Smooth muscle cell (in vitro differentiated cells): ENCODE results near the gene RB1. TPM values are rescaled to one million over a fixed set of nuclear protein-coding genes. Genes with fewer than 3 reads are reported as not detected.

Source experiments
- DNase-seq: peaks from one replicate; lab custom pipeline; 2025; ENCODE audit not compliant: unreplicated experiment; lab: John Stamatoyannopoulos, UW
- H2AFZ ChIP-seq: fragments of 200-600 bp; sonication (generic); 2 replicates; pipeline ENCODE4 v1.6.0; 2016; ENCODE audit warnings: antibody characterized with exemption, low read depth, mild to moderate bottlenecking
- H3F3A ChIP-seq: fragments of 200-600 bp; sonication (generic); 2 replicates; pipeline ENCODE4 v1.6.0; 2017; ENCODE audit warnings: antibody characterized with exemption, low read depth
- H3K27ac ChIP-seq: fragments of 200-600 bp; sonication (generic); 2 replicates; pipeline ENCODE4 v1.5.1; 2016; ENCODE audit warnings: low read depth, mild to moderate bottlenecking
- H3K27me3 ChIP-seq: fragments of 200-600 bp; sonication (generic); 2 replicates; pipeline ENCODE4 v1.6.1; 2016; ENCODE audit warnings: low read depth, mild to moderate bottlenecking
- H3K36me3 ChIP-seq: fragments of 200-600 bp; sonication (generic); 2 replicates; pipeline ENCODE4 v1.5.1; 2016; ENCODE audit warnings: low read depth
- H3K4me1 ChIP-seq: fragments of 200-600 bp; sonication (generic); 2 replicates; pipeline ENCODE4 v1.5.1; 2016; ENCODE audit warnings: low read depth
- H3K4me2 ChIP-seq: fragments of 200-600 bp; sonication (generic); 2 replicates; pipeline ENCODE4 v1.6.0; 2016; ENCODE audit warnings: mild to moderate bottlenecking
- H3K4me3 ChIP-seq: fragments of 200-600 bp; sonication (generic); 2 replicates; pipeline ENCODE4 v1.5.1; 2016; ENCODE audit warnings: mild to moderate bottlenecking
- H3K79me2 ChIP-seq: fragments of 200-600 bp; sonication (generic); 2 replicates; pipeline ENCODE4 v1.6.0; 2016; ENCODE audit warnings: low read depth, mild to moderate bottlenecking
- H3K9ac ChIP-seq: fragments of 200-600 bp; sonication (generic); 2 replicates; pipeline ENCODE4 v1.6.0; 2016; ENCODE audit warnings: low read depth
- H3K9me3 ChIP-seq: fragments of 200-600 bp; sonication (generic); replicated peaks from 2 replicates; pipeline ENCODE4 v1.5.1; 2016; ENCODE audit warnings: low read depth
- H4K20me1 ChIP-seq: fragments of 200-600 bp; sonication (generic); 2 replicates; pipeline ENCODE4 v1.6.0; 2016; ENCODE audit warnings: low read depth
- CTCF ChIP-seq: fragments of 200-600 bp; sonication (generic); IDR thresholded peaks from 2 replicates; pipeline ENCODE4 v1.5.1; 2017; ENCODE audit warnings: borderline replicate concordance, mild to moderate bottlenecking, antibody characterized with exemption; ENCODE audit not compliant: insufficient read depth, poor library complexity, severe bottlenecking
- WGBS: methylation state at CpG from one replicate; pipeline ENCODE4 v1.1.7; 2016; ENCODE audit warnings: low lambda C conversion rate; 5-methylcytosine and 5-hydroxymethylcytosine counted together
- polyA plus RNA-seq: library from polyadenylated mRNA; unstranded; fragments of >200 nt; fragmentation: Nextera tagmentation; extraction: Ambion mirVana; gene quantifications from 2 replicates; pipeline ENCODE4 v1.2.1, GENCODE V29; 2016
- total RNA-seq: library from RNA; depleted of rRNA; stranded (reverse); fragments of >200 nt; gene quantifications from 2 replicates; pipeline ENCODE4 v1.2.3, GENCODE V29; 2014

The RB1 gene
- total and polyA plus RNA-seq, 2 experiments from 2014 or later, result 12.5 to 40.2 TPM

- TF ChIP-seq CTCF, result no peak
- no peak overlapping the region for H3K4me2 ChIP-seq
- no peak overlapping the region for H3K4me3 ChIP-seq
- no peaks in the 10 kb centered on the region for H3K79me2 ChIP-seq
- H3K9ac ChIP-seq, result no peak overlapping the region
- H4K20me1 ChIP-seq, result no peaks in the 10 kb centered on the region
- no peak overlapping the region for H2AFZ ChIP-seq
- H3K9me3 ChIP-seq, result no peaks in the 10 kb centered on the region
- no peaks in the 10 kb centered on the region for H3K36me3 ChIP-seq
- H3K27ac ChIP-seq, result no peak overlapping the region
- no peak for DNase-seq
- H3K27me3 ChIP-seq, result no peaks in the 10 kb centered on the region
- H3K4me1 ChIP-seq, result peaks cover 4% of the 10 kb centered on the region
- H3F3A ChIP-seq, result no peaks in the 10 kb centered on the region
- 84% methylated on average over 2 of the region's 2 CpGs for WGBS
These were observed 98.9 kb downstream of the RB1 start for GRCh38 chr13:48402325-48402932.

- Histone ChIP-seq H3K4me1 (peaks cover 4% of the 10 kb centered on the region), H3K27me3 (no peaks in the 10 kb centered on the region), H3F3A (no peaks in the 10 kb centered on the region), H3K4me3 (no peak overlapping the region), H3K27ac (no peak overlapping the region), H4K20me1 (no peaks in the 10 kb centered on the region), H3K9ac (no peak overlapping the region), H2AFZ (no peak overlapping the region), H3K79me2 (no peaks in the 10 kb centered on the region), H3K9me3 (no peaks in the 10 kb centered on the region), H3K36me3 (no peaks in the 10 kb centered on the region), H3K4me2 (no peak overlapping the region)
- 92% methylated on average over 2 of the region's 2 CpGs for WGBS
- no peak for TF ChIP-seq CTCF
- DNase-seq, result no peak
These were observed 99.6 kb downstream of the RB1 start for GRCh38 chr13:48403151-48403631.

GRCh38 chr13:48403913-48404312 is 100.4 kb downstream of the RB1 start:
- H3K4me2 ChIP-seq, result no peak overlapping the region

More at GRCh38 chr13:48403913-48404312, 100.4 kb downstream of the RB1 start:
- Histone ChIP-seq H3F3A (no peaks in the 10 kb centered on the region), H4K20me1 (no peaks in the 10 kb centered on the region), H3K27ac (no peak overlapping the region), H3K4me3 (no peak overlapping the region), H3K27me3 (no peaks in the 10 kb centered on the region), H2AFZ (no peak overlapping the region), H3K9ac (no peak overlapping the region), H3K4me1 (peaks cover 4% of the 10 kb centered on the region), H3K36me3 (no peaks in the 10 kb centered on the region), H3K79me2 (no peaks in the 10 kb centered on the region), H3K9me3 (no peaks in the 10 kb centered on the region)
- WGBS, result 97% methylated on average over 8 of the region's 8 CpGs
- no peak for DNase-seq
- TF ChIP-seq CTCF, result no peak
